Esophagus (tissue), 2 donors: ENCODE data around the gene LDLRAD4. TPM values are rescaled to one million over a fixed set of nuclear protein-coding genes. Genes with fewer than 3 reads are reported as not detected.

Experiments used
- H3K27ac ChIP-seq, 2 donors: one replicate each; pipeline ENCODE4 v1.5.1; 2013; ENCODE audit warnings: low read depth in 2 of 2, mild to moderate bottlenecking in 2 of 2, inconsistent platforms in 1 of 2, low read length in 1 of 2, moderate library complexity in 1 of 2
- H3K27me3 ChIP-seq, 2 donors: one replicate each; pipeline ENCODE4 v1.6.1; 2013; ENCODE audit warnings: low read length in 2 of 2, control low read depth in 1 of 2, mild to moderate bottlenecking in 1 of 2; ENCODE audit not compliant: insufficient read depth in 2 of 2, control insufficient read depth in 1 of 2
- H3K36me3 ChIP-seq, 2 donors: one replicate each; pipeline ENCODE4 v1.6.1; 2013; ENCODE audit warnings: low read length in 1 of 2; ENCODE audit not compliant: control insufficient read depth in 2 of 2, insufficient read depth in 2 of 2
- H3K4me1 ChIP-seq, 2 donors: one replicate each; pipeline ENCODE4 v1.6.1; 2013; ENCODE audit warnings: low read length in 1 of 2; ENCODE audit not compliant: control insufficient read depth in 2 of 2, insufficient read depth in 2 of 2
- H3K4me3 ChIP-seq, 2 donors: one replicate each; pipeline ENCODE4 v1.5.1; 2013; ENCODE audit warnings: low read length in 2 of 2, mild to moderate bottlenecking in 2 of 2, low read depth in 1 of 2, moderate library complexity in 1 of 2
- H3K9me3 ChIP-seq, 2 donors: one replicate each; pipeline ENCODE4 v1.6.1; 2013; ENCODE audit warnings: mild to moderate bottlenecking in 2 of 2, low read depth in 1 of 2, low read length in 1 of 2, moderate library complexity in 1 of 2; ENCODE audit not compliant: control insufficient read depth in 2 of 2, insufficient read depth in 1 of 2
- WGBS, 2 donors: extraction: QIAGEN DNeasy Blood & Tissue Kit; methylation state at CpG; one replicate each; pipeline ENCODE4 v1.1.7; 2013; 5-methylcytosine and 5-hydroxymethylcytosine counted together
- polyA plus RNA-seq, 2 donors: library from polyadenylated mRNA; stranded (reverse); fragments of 200-250 nt; gene quantifications; one replicate each; pipeline ENCODE4 v1.2.3, GENCODE V29; 2013
- donor health status: healthy with polysubstance abuse.
- donor health status: Bipolar disorder and iron deficiency.

The LDLRAD4 gene
- polyA plus RNA-seq, 2 donors = 0.79 to 0.99 TPM

DNA sequence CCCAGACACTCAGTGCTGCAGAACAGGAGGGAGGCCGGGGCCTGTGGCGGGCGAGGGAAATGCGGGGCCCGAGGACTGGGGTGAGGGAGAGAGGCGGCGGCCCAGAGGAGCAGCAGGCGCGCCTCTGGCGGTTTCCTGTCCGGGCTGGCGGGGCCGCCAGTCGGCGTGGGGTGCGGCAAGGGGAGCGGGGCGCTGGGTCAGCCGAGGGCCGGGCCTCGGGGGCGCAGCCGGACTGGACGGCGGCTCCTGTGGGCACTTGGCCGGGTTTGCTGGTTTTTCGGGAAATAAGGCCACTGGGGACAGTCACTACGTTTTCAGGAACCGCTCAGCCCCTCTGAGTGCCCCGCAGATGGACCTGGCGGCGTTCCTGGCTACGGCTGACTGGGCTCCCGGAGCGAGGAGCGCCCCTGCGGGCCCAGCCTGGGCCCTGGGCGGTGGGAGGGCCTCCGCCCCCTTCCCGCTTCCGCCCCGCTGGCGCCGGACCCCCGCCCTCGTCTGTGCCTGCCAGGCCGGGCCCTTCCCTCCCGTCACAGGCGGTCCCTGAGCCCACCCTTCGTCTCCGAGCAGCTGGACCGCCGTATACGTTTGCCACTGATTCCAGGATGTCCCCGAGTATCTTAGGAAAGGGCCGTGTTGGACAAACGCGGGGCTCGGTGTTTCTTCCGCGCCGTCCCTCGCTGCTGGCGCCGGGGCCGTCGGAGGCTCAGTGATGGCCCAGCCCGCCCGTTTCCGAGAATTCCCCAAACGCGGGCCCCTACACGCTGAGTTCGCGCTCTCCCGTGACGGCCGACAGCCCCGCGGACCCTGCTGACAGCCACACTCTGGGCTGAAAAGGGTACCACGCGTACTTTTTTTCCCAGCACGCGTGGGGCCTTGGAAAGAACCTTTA lies 423.2 kb downstream of the LDLRAD4 start:
- Histone ChIP-seq H3K4me3 (peak overlapping the region; percentile 32 to 45), H3K4me1 (peaks cover 0 to 3% of the 10 kb centered on the region in 2 donors), H3K9me3 (no peaks in the 10 kb centered on the region), H3K36me3 (no peaks in the 10 kb centered on the region), H3K27me3 (no peaks in the 10 kb centered on the region), H3K27ac (peak overlapping the region in 1 of 2 donors; percentile 42)
- WGBS, 2 donors = 23 to 38% methylated on average over 82 to 84 of the region's 84 CpGs

DNA sequence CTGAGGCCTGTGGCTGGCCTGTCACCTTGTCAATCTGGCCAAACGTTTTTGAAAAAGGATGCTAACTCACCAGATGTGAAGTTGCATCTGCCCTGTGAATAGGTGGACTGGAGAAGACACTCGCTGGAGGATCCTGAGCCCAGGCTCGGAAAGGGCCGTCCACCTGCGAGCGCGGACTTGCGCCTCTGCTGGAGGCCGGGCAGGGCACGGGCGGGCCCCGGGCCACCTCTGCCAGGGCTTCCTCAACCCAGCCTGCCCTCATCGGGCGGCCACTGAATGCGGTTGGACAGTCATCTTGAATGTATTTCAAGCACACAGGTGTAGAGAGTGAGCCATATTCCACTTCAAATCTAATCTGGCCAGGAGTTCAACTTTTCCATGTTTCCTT lies 423.9 kb downstream of the LDLRAD4 start:
- H3K27me3 ChIP-seq = no peaks in the 10 kb centered on the region
- no peaks in the 10 kb centered on the region for H3K36me3 ChIP-seq
- 85 to 90% methylated on average over 15 of the region's 15 CpGs for WGBS, 2 donors
- peaks cover 0 to 3% of the 10 kb centered on the region in 2 donors for H3K4me1 ChIP-seq
- no peaks in the 10 kb centered on the region for H3K9me3 ChIP-seq
- H3K4me3 ChIP-seq = no peak overlapping the region
- no peak overlapping the region for H3K27ac ChIP-seq

DNA sequence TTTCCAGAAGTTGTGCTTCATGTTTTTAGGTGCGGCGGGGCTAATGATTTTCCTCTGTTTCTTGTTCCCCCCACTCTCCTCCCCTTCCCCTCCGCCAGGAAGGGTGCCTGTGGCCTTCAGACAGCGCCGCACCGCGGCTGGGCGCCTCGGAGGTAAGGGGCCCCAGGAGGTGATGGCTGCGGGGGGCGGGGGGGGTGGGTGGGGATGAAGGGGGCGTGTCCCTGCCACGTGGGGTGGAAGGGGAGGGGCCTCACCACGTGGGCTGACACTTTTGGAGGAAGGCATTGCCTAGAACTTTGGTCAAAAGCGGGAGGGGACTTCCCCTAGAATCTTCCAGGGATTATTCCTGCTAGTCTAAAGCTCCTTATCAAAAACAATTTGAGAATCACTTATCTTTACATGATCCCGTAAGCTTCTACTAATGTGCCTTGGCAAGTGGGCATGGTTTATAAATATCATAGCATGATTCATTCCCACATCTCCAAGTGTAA lies 424.7 kb downstream of the LDLRAD4 start:
- no peaks in the 10 kb centered on the region for H3K36me3 ChIP-seq
- H3K9me3 ChIP-seq = no peaks in the 10 kb centered on the region
- no peaks in the 10 kb centered on the region for H3K27me3 ChIP-seq
- H3K27ac ChIP-seq = no peak overlapping the region
- 80 to 83% methylated on average over 16 of the region's 16 CpGs for WGBS, 2 donors
- H3K4me3 ChIP-seq = no peak overlapping the region
- H3K4me1 ChIP-seq = peaks cover 0 to 3% of the 10 kb centered on the region in 2 donors

DNA sequence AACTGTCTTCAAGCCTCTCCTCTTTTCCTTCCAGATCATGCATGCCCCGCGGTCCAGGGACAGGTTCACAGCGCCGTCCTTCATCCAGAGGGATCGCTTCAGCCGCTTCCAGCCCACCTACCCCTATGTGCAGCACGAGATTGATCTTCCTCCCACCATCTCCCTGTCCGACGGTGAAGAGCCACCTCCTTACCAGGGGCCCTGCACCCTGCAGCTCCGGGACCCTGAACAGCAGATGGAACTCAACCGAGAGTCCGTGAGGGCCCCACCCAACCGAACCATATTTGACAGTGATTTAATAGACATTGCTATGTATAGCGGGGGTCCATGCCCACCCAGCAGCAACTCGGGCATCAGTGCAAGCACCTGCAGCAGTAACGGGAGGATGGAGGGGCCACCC lies 426.5 kb downstream of the LDLRAD4 start:
- Histone ChIP-seq H3K9me3 (no peaks in the 10 kb centered on the region), H3K36me3 (no peaks in the 10 kb centered on the region), H3K4me3 (no peak overlapping the region), H3K4me1 (peaks cover 0 to 3% of the 10 kb centered on the region in 2 donors), H3K27me3 (no peaks in the 10 kb centered on the region), H3K27ac (no peak overlapping the region)
- 95 to 96% methylated on average over 16 of the region's 16 CpGs for WGBS, 2 donors

DNA sequence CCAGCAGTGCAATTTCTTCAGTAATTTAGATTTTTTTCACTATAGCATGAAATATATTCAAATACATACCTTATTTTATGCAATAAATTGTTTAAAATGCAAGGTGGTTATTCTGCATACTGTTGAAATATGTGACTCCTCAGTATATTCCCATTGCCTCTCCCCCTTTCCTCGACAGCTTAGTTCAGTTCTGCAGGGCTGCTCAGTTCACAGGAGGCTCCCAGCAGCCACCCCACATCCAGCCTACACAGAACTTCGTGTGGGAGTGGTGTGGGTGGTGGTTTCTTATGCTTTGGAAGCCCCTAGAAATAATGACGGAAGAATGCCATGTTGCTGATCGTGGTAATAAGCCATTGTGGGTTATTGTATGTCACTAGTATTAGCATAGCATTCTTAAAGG lies 428.1 kb downstream of the LDLRAD4 start:
- H3K27me3 ChIP-seq = no peaks in the 10 kb centered on the region
- no peak overlapping the region for H3K27ac ChIP-seq
- H3K9me3 ChIP-seq = no peaks in the 10 kb centered on the region
- H3K36me3 ChIP-seq = no peaks in the 10 kb centered on the region
- 75 to 76% methylated on average over 4 of the region's 4 CpGs for WGBS, 2 donors
- H3K4me1 ChIP-seq = no peaks in the 10 kb centered on the region
- no peak overlapping the region for H3K4me3 ChIP-seq

DNA sequence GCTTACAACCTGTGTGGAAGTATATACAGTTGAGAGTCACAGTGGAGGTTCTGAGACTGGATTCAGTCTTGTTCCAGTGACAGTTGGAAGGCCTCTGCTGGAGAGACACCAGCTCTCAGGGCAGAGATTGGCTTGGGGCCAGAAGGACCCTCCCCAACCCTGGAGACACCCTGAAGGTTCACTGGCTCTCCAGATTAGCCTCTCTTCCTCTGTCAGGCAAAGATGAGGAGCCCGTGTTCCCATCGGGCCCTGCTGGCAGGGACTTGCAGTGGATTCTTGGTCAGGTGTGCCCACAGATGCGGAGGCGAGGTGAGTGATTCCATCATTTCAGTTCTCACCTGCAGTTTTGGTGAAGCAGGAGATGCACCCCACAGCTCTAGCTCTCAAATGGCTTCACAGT lies 429.2 kb downstream of the LDLRAD4 start:
- Histone ChIP-seq H3K9me3 (no peaks in the 10 kb centered on the region), H3K27me3 (no peaks in the 10 kb centered on the region), H3K27ac (no peak overlapping the region), H3K36me3 (no peaks in the 10 kb centered on the region), H3K4me1 (no peaks in the 10 kb centered on the region), H3K4me3 (no peak overlapping the region)
- WGBS, 2 donors = 91 to 92% methylated on average over 4 of the region's 4 CpGs

DNA sequence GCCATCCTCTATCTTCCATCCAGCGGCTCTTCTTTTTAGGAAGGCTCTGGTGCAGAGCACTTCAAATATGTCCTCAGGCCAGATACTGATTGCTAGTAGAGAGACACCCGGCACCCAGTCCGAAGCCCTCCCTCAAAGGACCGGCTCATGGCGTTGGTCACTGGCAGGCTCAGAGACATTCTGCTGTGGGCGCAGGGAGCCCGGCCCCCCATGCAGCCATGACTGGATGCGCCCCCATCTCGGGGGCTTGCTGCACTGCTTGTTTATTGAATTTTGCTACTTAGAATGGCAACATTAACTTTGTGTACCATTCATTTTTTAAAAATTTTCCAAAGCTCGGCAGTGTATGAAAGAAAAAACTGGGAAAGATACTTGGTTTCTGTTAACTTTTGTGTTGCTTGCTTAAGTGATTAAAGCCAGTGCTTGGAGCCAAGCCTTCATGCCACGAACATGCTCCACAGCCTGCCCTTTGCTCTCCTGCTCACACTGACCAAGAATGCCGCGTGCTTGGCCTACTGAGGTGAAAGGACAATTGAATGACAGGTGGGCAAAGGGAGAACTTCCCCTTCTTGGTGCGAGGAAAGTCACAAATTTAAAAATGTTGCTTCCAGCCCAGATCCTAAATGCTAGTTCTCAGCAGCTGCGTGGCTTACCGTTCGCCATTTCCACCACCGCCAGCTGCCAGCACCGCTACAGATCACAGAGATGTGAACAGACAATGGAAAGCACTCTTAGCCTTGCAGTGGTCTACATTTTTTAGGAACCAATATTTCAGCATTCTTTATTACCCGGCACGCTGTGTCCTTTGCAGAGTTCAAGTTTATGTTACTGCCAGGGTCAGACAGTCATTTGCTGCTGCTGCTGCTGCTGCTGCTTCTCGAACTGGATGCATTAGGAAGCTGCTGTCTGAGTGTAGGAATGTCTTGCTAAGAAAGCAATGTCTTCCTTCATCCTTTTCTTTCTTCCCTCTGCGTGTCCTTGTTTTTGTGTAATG lies 431.1 kb downstream of the LDLRAD4 start:
- no peak overlapping the region for H3K4me3 ChIP-seq
- peaks cover 0 to 3% of the 10 kb centered on the region in 2 donors for H3K4me1 ChIP-seq
- no peaks in the 10 kb centered on the region for H3K27me3 ChIP-seq
- no peaks in the 10 kb centered on the region for H3K36me3 ChIP-seq
- WGBS, 2 donors = 83 to 89% methylated on average over 23 of the region's 23 CpGs
- no peak overlapping the region for H3K27ac ChIP-seq
- no peaks in the 10 kb centered on the region for H3K9me3 ChIP-seq

DNA sequence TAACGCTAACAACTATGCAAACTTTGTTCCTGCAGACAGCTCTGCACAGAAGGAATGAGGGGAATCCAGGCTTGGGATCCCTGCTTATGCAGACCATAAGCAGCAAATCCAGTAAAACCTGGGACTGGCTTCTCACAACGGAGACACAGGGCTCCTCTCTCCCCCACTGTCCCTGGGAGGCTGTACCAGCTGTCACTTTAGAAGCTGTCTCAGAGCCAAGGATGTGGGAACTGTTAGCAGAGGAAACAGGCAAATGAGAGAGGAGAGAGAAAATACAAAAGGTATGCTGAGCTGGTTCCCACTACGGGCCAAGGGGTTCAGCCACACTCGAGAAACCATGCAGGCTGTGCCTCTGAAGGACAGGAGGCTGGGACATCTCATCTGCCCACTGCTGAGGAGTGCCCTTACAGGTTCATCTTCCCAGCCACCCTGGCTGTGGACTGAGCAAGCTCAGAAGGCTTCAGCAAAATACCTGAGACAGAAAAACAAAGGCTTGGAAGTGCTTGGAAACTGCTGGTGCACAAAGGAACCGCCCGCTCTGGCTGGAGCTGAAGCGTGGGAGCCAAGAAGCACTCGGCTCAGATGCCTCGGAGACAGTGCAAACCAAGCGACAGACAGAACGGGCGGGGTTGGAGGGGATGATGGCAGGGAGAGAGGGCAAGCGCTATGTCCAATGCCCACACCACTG lies 435.3 kb downstream of the LDLRAD4 start:
- peaks cover 0 to 6% of the 10 kb centered on the region in 2 donors for H3K4me1 ChIP-seq
- no peak overlapping the region for H3K4me3 ChIP-seq
- no peaks in the 10 kb centered on the region for H3K27me3 ChIP-seq
- no peaks in the 10 kb centered on the region for H3K36me3 ChIP-seq
- H3K27ac ChIP-seq = no peak overlapping the region
- WGBS, 2 donors = 38 to 50% methylated on average over 13 of the region's 13 CpGs
- no peaks in the 10 kb centered on the region for H3K9me3 ChIP-seq

DNA sequence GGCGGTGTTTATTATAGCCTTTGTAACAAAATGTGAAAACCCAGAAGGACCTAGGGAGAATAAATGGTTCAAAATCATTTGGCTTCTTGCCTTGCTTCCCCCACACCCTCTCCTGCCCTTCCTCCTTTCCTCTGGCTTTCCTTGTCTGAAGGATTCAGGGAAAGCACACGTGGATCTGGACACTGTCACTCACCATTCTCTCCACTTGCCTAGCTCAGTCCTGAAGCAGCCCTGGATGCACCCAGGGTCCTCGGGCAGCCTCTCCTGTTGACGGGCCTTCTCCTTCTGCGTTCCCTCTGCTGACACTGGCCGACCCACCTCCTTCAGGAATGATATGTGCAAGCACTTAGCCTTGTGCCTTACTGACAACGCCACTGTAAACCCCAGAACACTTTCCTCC lies 439.4 kb downstream of the LDLRAD4 start:
- no peaks in the 10 kb centered on the region for H3K27me3 ChIP-seq
- 63 to 64% methylated on average over 7 of the region's 7 CpGs for WGBS, 2 donors
- no peak overlapping the region for H3K27ac ChIP-seq
- H3K4me1 ChIP-seq = peaks cover 0 to 6% of the 10 kb centered on the region in 2 donors
- no peak overlapping the region for H3K4me3 ChIP-seq
- H3K9me3 ChIP-seq = no peaks in the 10 kb centered on the region
- no peaks in the 10 kb centered on the region for H3K36me3 ChIP-seq
